C4-2B (cell line): ENCODE data around the gene SCNN1A.

Experiments used
- H3K27ac ChIP-seq: fragments of 450-650 bp; 2 replicates; pipeline ENCODE4 v1.5.1; 2017
- ZFX ChIP-seq: fragments of 450-650 bp; IDR thresholded peaks from 2 replicates; pipeline ENCODE4 v1.6.1; 2017
- TF ChIP-seq, protein P1 (sequence below): fragments of 450-650 bp; conservative IDR thresholded peaks from 2 replicates; pipeline ENCODE4 v1.5.1; 2017; ENCODE audit warnings: mild to moderate bottlenecking

The SCNN1A gene

GRCh38 chr12:6370994-6371754 is 4.2 kb downstream of the SCNN1A start:
- H3K27ac ChIP-seq: no peak overlapping the region
- TF ChIP-seq, protein P1, sequence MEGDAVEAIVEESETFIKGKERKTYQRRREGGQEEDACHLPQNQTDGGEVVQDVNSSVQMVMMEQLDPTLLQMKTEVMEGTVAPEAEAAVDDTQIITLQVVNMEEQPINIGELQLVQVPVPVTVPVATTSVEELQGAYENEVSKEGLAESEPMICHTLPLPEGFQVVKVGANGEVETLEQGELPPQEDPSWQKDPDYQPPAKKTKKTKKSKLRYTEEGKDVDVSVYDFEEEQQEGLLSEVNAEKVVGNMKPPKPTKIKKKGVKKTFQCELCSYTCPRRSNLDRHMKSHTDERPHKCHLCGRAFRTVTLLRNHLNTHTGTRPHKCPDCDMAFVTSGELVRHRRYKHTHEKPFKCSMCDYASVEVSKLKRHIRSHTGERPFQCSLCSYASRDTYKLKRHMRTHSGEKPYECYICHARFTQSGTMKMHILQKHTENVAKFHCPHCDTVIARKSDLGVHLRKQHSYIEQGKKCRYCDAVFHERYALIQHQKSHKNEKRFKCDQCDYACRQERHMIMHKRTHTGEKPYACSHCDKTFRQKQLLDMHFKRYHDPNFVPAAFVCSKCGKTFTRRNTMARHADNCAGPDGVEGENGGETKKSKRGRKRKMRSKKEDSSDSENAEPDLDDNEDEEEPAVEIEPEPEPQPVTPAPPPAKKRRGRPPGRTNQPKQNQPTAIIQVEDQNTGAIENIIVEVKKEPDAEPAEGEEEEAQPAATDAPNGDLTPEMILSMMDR: no peak
- TF ChIP-seq ZFX: no peak

DNA sequence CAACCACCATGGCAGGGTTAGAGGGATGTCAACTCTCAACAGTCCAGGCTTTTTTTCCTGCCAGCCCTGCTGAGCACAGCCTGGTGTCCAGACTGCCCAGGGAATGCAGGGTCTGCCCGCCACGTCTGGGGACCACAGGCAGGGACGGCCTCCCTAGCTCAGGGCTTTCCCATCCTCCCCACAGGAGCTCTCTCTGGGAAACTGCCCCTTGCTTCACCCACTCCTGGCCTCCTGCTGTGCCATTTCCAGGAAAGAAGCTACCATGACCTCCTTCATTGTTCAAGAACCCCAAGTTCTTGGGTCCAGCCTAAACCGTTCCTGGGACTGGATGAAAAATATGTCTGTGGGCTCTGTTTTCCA is 4.8 kb downstream of the SCNN1A start:
- TF ChIP-seq, protein P1: no peak
- TF ChIP-seq ZFX: no peak
- H3K27ac ChIP-seq: no peak overlapping the region

DNA sequence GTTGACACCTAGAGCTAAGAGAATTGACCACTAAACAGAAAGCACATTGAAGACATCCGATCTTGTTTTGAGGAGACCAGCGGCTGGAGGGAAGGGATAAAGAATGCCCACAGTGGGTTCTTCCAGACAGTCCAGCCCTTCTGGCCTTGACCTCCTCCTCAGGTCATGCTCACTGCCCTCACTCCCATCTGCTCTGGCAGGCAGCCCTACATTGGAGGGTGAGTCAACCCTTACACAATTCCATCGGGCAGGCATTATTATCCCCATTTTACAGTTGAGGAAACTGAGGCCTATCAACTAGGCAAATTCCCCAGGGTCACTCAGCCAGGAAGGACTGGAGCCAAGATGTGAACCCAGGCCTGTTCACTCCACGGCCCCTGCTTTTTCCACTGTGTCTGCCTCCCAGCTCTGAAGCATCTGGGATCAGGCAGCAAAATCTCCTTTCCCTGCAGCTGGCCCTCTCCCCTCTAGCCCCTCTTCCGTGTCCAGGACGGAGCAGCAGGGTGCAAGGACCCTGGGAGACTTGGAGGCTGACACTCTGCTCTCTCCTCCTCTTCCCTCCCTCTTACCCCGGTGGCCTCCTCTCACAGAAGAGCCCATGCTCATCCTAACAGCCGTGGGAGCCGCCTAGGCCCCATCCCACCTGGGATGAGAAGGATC is 5.3 kb downstream of the SCNN1A start:
- TF ChIP-seq, protein P1: no peak
- TF ChIP-seq ZFX: no peak
- H3K27ac ChIP-seq: no peak overlapping the region

- no peak overlapping the region for H3K27ac ChIP-seq
- TF ChIP-seq ZFX: no peak
Measured at GRCh38 chr12:6368906-6369525, 6.3 kb downstream of the SCNN1A start.

- TF ChIP-seq, protein P1: no peak; the same call in 1 of the 2 replicates
- no peak for TF ChIP-seq ZFX
- no peak overlapping the region for H3K27ac ChIP-seq
Measured at GRCh38 chr12:6367969-6368892, 7.1 kb downstream of the SCNN1A start.

DNA sequence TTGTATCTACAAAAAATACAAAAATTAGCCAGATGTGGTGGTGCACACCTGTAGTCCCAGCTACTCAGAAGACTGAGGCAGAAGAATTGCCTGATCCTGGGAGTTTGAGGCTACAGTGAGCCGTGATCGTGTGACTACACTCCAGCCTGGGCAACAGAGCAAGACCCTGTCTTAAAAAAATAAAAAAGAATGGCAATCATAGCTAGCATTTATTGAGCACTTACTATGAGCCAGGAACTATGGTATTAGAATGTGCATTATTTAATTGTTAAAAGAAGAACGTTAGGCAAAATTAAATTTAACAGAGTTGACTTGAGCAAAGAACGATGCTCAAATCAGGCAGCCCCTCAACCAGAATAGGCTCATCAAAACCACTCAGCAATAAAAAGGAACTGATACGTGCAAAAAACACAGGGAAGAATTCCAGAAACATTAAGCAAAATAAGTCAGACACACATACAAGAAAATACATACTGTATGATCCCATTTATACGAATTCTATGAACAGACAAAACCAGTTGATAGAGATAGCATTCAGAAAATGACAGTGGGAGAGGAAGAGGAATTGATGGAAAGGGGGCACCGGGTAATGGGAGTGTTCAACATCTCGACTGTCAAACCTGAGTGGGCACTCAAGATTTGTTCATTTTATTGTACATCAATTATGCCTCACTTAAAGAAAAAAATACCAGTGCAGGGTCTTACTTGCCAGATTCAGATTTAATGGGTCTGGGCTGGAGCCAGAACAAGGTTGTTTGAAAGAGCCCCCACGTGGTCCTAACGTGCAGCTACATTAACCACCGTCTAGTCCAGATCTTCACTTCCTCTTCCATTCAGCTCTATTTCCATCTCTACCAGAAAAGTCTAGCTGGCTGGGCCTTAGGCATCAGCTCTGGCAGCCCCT is 8.0 kb downstream of the SCNN1A start:
- TF ChIP-seq ZFX: no peak
- TF ChIP-seq, protein P1: no peak; the same call in 1 of the 2 replicates
- no peak overlapping the region for H3K27ac ChIP-seq

DNA sequence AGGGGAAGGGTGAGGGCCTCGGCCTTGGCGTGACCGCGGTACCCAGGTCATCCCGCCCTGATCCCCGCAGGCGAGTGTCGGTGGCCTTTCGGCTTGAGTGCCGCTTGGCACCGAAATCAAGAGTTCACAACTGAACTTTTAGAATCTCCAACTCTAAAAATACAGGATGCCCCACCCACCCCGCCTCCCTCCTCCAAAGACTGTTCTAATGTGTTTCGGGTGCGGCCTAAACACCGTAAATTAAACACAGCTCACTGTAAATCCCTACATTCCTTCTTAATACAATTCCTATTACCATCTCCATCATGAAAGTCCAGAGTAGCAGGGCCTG is 11.4 kb downstream of the SCNN1A start:
- H3K27ac ChIP-seq: peak overlapping the region; percentile 92
- TF ChIP-seq, protein P1: no peak
- no peak for TF ChIP-seq ZFX
